Trophoblast cell (in vitro differentiated cells and primary cell): ENCODE measurements around the gene LELP1.

Source experiments
- DNase-seq, 2 donors: peaks; one replicate each; pipeline ENCODE4 v3.0.0-alpha.2; 2016
- H2AFZ ChIP-seq: 2 replicates; pipeline ENCODE4 v1.6.1; 2013; ENCODE audit warnings: low read length, moderate library complexity, mild to moderate bottlenecking; ENCODE audit not compliant: insufficient read depth, poor library complexity
- H2AK5ac ChIP-seq: 2 replicates; pipeline ENCODE4 v1.6.1; 2013; ENCODE audit warnings: mild to moderate bottlenecking, low read length
- H2BK120ac ChIP-seq: 2 replicates; pipeline ENCODE4 v1.6.1; 2013; ENCODE audit warnings: low read length, mild to moderate bottlenecking, moderate library complexity; ENCODE audit not compliant: insufficient read depth, poor library complexity
- H2BK12ac ChIP-seq: 2 replicates; pipeline ENCODE4 v1.6.1; 2013; ENCODE audit warnings: mild to moderate bottlenecking, low read length, moderate library complexity
- H2BK5ac ChIP-seq: 2 replicates; pipeline ENCODE4 v1.6.1; 2013; ENCODE audit warnings: low read length, low read depth, moderate library complexity, mild to moderate bottlenecking; ENCODE audit not compliant: poor library complexity
- H3K14ac ChIP-seq: 2 replicates; pipeline ENCODE4 v1.6.1; 2013; ENCODE audit warnings: mild to moderate bottlenecking, low read length
- H3K18ac ChIP-seq: 2 replicates; pipeline ENCODE4 v1.6.1; 2013; ENCODE audit warnings: mild to moderate bottlenecking, low read length
- H3K23ac ChIP-seq: 2 replicates; pipeline ENCODE4 v1.6.1; 2013; ENCODE audit warnings: low read length
- H3K27ac ChIP-seq: 2 replicates; pipeline ENCODE4 v1.5.1; 2013; ENCODE audit warnings: low read depth, mild to moderate bottlenecking, inconsistent platforms, low read length, moderate library complexity
- H3K27me3 ChIP-seq: 2 replicates; pipeline ENCODE4 v1.6.1; 2013; ENCODE audit warnings: inconsistent platforms, mild to moderate bottlenecking, low read length, moderate library complexity; ENCODE audit not compliant: insufficient read depth
- H3K36me3 ChIP-seq, 2 experiments: 1 replicate in 1 of 2; 2 replicates in 1 of 2; pipeline ENCODE4 v1.6.1; 2013; ENCODE audit warnings: low read length in 2 of 2, mild to moderate bottlenecking in 2 of 2, moderate library complexity in 1 of 2; ENCODE audit not compliant: insufficient read depth in 2 of 2, control insufficient read depth in 1 of 2
- H3K4ac ChIP-seq: 2 replicates; pipeline ENCODE4 v1.6.1; 2013; ENCODE audit warnings: low read depth, mild to moderate bottlenecking, low read length, moderate library complexity
- H3K4me1 ChIP-seq, 2 experiments: 1 replicate in 1 of 2; 2 replicates in 1 of 2; pipeline ENCODE4 v1.6.1; 2013; ENCODE audit warnings: low read length in 2 of 2, mild to moderate bottlenecking in 2 of 2, moderate library complexity in 1 of 2; ENCODE audit not compliant: insufficient read depth in 2 of 2, control insufficient read depth in 1 of 2
- H3K4me2 ChIP-seq: 2 replicates; pipeline ENCODE4 v1.6.1; 2013; ENCODE audit warnings: inconsistent platforms, mild to moderate bottlenecking, low read length, moderate library complexity
- H3K4me3 ChIP-seq: 2 replicates; pipeline ENCODE4 v1.5.1; 2013; ENCODE audit warnings: mild to moderate bottlenecking, low read depth, low read length, inconsistent platforms
- H3K79me1 ChIP-seq: one replicate; pipeline ENCODE4 v1.6.1; 2013; ENCODE audit warnings: low read length
- H3K79me2 ChIP-seq: 2 replicates; pipeline ENCODE4 v1.6.1; 2013; ENCODE audit warnings: low read length, mild to moderate bottlenecking; ENCODE audit not compliant: control insufficient read depth, insufficient read depth, poor library complexity
- H3K9ac ChIP-seq: 2 replicates; pipeline ENCODE4 v1.6.1; 2013; ENCODE audit warnings: mild to moderate bottlenecking, low read length
- H3K9me3 ChIP-seq: 2 replicates; pipeline ENCODE4 v1.6.1; 2013; ENCODE audit warnings: low read depth, mild to moderate bottlenecking, control low read depth, inconsistent platforms, low read length; ENCODE audit not compliant: insufficient read depth
- H4K12ac ChIP-seq: 2 replicates; pipeline ENCODE4 v1.6.1; 2013; ENCODE audit warnings: low read depth, mild to moderate bottlenecking, low read length, moderate library complexity
- H4K8ac ChIP-seq: 2 replicates; pipeline ENCODE4 v1.6.1; 2013; ENCODE audit warnings: low read depth, mild to moderate bottlenecking, low read length, moderate library complexity
- H4K91ac ChIP-seq: one replicate; pipeline ENCODE4 v1.6.1; 2013; ENCODE audit warnings: low read depth, mild to moderate bottlenecking, low read length, moderate library complexity
- WGBS: extraction: QIAGEN DNeasy Blood & Tissue Kit; methylation state at CpG from one replicate; pipeline ENCODE4 v1.1.7; 2013; ENCODE audit warnings: missing lambda C conversion rate; ENCODE audit not compliant: insufficient read length, insufficient coverage; ENCODE audit errors: extremely low coverage; 5-methylcytosine and 5-hydroxymethylcytosine counted together

LELP1 gene

DNA sequence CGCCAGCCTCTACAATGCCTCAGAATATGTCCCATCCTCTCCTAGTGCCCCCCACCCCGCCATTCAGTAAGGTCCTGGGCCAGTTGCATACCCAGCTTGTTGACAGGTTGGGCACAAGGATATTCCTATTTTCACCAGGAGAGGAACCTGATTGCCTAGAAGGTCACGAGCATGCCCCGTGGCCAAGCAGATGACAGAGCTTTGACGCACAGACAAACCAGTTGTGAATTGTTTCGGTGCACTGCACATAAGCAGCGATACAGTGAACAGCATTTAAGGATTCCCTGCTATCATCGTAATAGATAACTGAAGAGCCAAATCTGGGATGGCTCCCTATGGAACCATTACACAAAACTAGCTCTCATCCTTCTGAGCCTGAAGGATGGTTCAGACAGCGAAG is 3.4 kb downstream of the LELP1 start:
- H3K27ac ChIP-seq: no peak overlapping the region
- no peak overlapping the region for H2AFZ ChIP-seq
- H3K18ac ChIP-seq: no peak overlapping the region
- no peak overlapping the region for H2AK5ac ChIP-seq
- H3K4ac ChIP-seq: no peak overlapping the region
- H3K79me2 ChIP-seq: no peaks in the 10 kb centered on the region
- peaks cover 3% of the 10 kb centered on the region for H3K79me1 ChIP-seq
- H3K4me3 ChIP-seq: no peak overlapping the region
- DNase-seq: no peak
- no peaks in the 10 kb centered on the region for H3K4me1 ChIP-seq
- no peak overlapping the region for H4K8ac ChIP-seq
- no peaks in the 10 kb centered on the region for H3K27me3 ChIP-seq
- H4K91ac ChIP-seq: no peak overlapping the region
- H3K14ac ChIP-seq: no peak overlapping the region
- H3K4me2 ChIP-seq: no peak overlapping the region
- no peak overlapping the region for H2BK120ac ChIP-seq
- no peak overlapping the region for H4K12ac ChIP-seq
- no peak overlapping the region for H3K9ac ChIP-seq
- H2BK5ac ChIP-seq: no peak overlapping the region
- no peak overlapping the region for H3K23ac ChIP-seq
- WGBS: no CpG with 5 or more reads among the region's 9 CpGs
- no peak overlapping the region for H2BK12ac ChIP-seq
- no peaks in the 10 kb centered on the region for H3K9me3 ChIP-seq
- no peaks in the 10 kb centered on the region for H3K36me3 ChIP-seq

DNA sequence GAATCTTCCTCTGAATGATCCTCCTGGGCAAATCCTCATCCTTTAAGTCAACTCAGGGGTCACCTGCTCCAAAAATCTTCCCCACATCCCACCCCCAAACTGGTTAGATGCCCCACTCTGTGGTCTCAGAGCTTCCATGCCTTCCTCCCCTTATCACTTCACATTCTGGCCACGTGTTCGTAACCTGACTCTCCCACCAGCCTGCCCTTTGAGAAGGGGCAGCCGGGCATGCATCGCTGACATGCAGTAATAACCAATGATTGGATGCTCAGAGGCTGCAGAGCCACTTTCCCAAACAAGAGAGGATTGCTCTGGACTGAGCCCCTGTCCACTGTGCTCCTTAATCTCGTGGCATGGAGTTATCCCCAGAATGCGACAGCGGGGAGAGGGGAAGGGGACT is 7.0 kb downstream of the LELP1 start:
- H3K36me3 ChIP-seq: no peaks in the 10 kb centered on the region

DNA sequence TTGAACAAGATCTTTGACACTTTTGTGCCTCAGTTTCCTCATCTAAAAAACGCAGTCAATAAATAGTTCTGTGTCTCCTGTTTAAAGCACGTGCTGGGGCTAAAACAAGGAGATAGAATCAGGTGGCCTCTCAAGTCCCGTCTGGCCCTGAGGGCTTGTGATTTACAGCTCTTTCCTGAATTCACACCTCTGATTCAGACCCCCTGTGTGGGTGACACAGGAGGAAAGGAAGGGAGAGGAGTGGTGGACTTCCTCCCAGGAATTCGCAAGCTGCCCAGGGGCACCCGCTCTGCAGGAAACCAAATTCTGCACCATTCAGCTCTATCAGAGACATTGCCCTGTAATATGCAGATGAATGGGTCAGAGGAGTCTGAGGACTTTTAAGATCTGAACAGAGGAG is 9.0 kb downstream of the LELP1 start:
- no peak for DNase-seq
- H3K79me2 ChIP-seq: no peaks in the 10 kb centered on the region
- no peak overlapping the region for H2AFZ ChIP-seq
- no peak overlapping the region for H3K9ac ChIP-seq
- H3K14ac ChIP-seq: no peak overlapping the region
- peaks cover 3% of the 10 kb centered on the region for H3K79me1 ChIP-seq
- no peak overlapping the region for H2BK12ac ChIP-seq
- H3K27me3 ChIP-seq: no peaks in the 10 kb centered on the region
- H3K4me1 ChIP-seq: peaks cover under 1 to 3% of the 10 kb centered on the region in 2 experiments
- no peak overlapping the region for H2BK120ac ChIP-seq
- no peak overlapping the region for H3K18ac ChIP-seq
- H3K23ac ChIP-seq: no peak overlapping the region
- H3K27ac ChIP-seq: no peak overlapping the region
- no CpG with 5 or more reads among the region's 5 CpGs for WGBS
- no peak overlapping the region for H4K8ac ChIP-seq
- H2AK5ac ChIP-seq: no peak overlapping the region
- H3K36me3 ChIP-seq: no peaks in the 10 kb centered on the region
- H4K12ac ChIP-seq: no peak overlapping the region
- H3K4ac ChIP-seq: no peak overlapping the region
- H3K9me3 ChIP-seq: peaks cover 2% of the 10 kb centered on the region
- no peak overlapping the region for H2BK5ac ChIP-seq
- no peak overlapping the region for H4K91ac ChIP-seq
- no peak overlapping the region for H3K4me3 ChIP-seq
- no peak overlapping the region for H3K4me2 ChIP-seq

More for the DNA sequence above, 7.0 kb downstream of the LELP1 start:
- H3K27me3 ChIP-seq: no peaks in the 10 kb centered on the region
- no peak overlapping the region for H4K8ac ChIP-seq
- H3K9ac ChIP-seq: no peak overlapping the region
- H3K9me3 ChIP-seq: peaks cover 2% of the 10 kb centered on the region
- peaks cover 0 to under 1% of the 10 kb centered on the region in 2 experiments for H3K4me1 ChIP-seq
- WGBS: no CpG with 5 or more reads among the region's 7 CpGs
- H2BK120ac ChIP-seq: no peak overlapping the region
- no peak overlapping the region for H2AFZ ChIP-seq
- H3K18ac ChIP-seq: no peak overlapping the region
- no peak overlapping the region for H3K4me3 ChIP-seq
- DNase-seq: no peak
- H3K79me2 ChIP-seq: no peaks in the 10 kb centered on the region
- H3K14ac ChIP-seq: no peak overlapping the region
- no peak overlapping the region for H3K23ac ChIP-seq
- no peak overlapping the region for H3K4ac ChIP-seq
- no peak overlapping the region for H4K91ac ChIP-seq
- H2BK12ac ChIP-seq: no peak overlapping the region
- H2BK5ac ChIP-seq: no peak overlapping the region
- H4K12ac ChIP-seq: no peak overlapping the region
- H2AK5ac ChIP-seq: no peak overlapping the region
- H3K4me2 ChIP-seq: no peak overlapping the region
- H3K79me1 ChIP-seq: peaks cover 3% of the 10 kb centered on the region
- H3K27ac ChIP-seq: no peak overlapping the region

DNA sequence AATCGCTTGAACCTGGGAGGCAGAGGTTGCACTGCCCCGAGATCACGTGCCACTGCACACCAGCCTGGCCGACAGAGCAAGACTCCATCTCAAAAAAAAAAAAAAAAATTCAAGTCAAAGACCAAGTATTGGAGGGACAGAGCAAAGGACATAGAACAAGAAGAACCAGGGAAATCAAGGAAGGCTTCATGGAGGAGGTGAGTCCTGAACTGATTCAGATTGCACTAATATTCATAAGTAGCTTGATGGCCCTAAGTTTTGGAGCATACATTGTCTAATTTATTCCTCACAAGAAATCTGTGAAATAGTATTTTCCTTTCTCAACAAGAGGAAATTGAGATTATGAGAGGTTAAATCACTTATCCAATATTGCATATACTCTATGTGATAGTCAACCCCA is 10.3 kb downstream of the LELP1 start:
- DNase-seq: no peak
- H3K23ac ChIP-seq: no peak overlapping the region
- H3K9ac ChIP-seq: no peak overlapping the region
- WGBS: no CpG with 5 or more reads among the region's 4 CpGs
- no peak overlapping the region for H2AFZ ChIP-seq
- H3K4me3 ChIP-seq: no peak overlapping the region
- no peak overlapping the region for H2BK12ac ChIP-seq
- no peak overlapping the region for H2BK5ac ChIP-seq
- no peak overlapping the region for H3K4ac ChIP-seq
- H3K4me1 ChIP-seq: peaks cover 6 to 9% of the 10 kb centered on the region in 2 experiments
- no peaks in the 10 kb centered on the region for H3K36me3 ChIP-seq
- no peak overlapping the region for H4K12ac ChIP-seq
- H2AK5ac ChIP-seq: no peak overlapping the region
- H3K4me2 ChIP-seq: no peak overlapping the region
- no peak overlapping the region for H4K8ac ChIP-seq
- H3K9me3 ChIP-seq: peaks cover 2% of the 10 kb centered on the region
- no peaks in the 10 kb centered on the region for H3K27me3 ChIP-seq
- H3K18ac ChIP-seq: no peak overlapping the region
- no peak overlapping the region for H2BK120ac ChIP-seq
- H3K79me1 ChIP-seq: peaks cover 3% of the 10 kb centered on the region
- H3K14ac ChIP-seq: no peak overlapping the region
- no peaks in the 10 kb centered on the region for H3K79me2 ChIP-seq
- no peak overlapping the region for H3K27ac ChIP-seq
- H4K91ac ChIP-seq: no peak overlapping the region
